Muscle of leg (tissue), 11 donors: Measurements from ENCODE around the gene LTBP2. TPM values are rescaled to one million over a fixed set of nuclear protein-coding genes. Genes with fewer than 3 reads are reported as not detected.

Experiments used
- DNase-seq: peaks from one replicate; pipeline ENCODE4 v3.0.0; 2013
- H3K27ac ChIP-seq: one replicate; pipeline ENCODE4 v1.5.1; 2013; ENCODE audit warnings: mild to moderate bottlenecking, low read length, control low read depth
- H3K27me3 ChIP-seq: one replicate; pipeline ENCODE4 v1.6.1; 2013; ENCODE audit warnings: low read length; ENCODE audit not compliant: control insufficient read depth, insufficient read depth
- H3K36me3 ChIP-seq: one replicate; pipeline ENCODE4 v1.6.1; 2013; ENCODE audit warnings: low read length; ENCODE audit not compliant: control insufficient read depth, insufficient read depth
- H3K4me1 ChIP-seq: one replicate; pipeline ENCODE4 v1.6.1; 2013; ENCODE audit warnings: low read length; ENCODE audit not compliant: control insufficient read depth, insufficient read depth
- H3K4me3 ChIP-seq: one replicate; pipeline ENCODE4 v1.5.1; 2013; ENCODE audit warnings: low read length, control low read depth
- H3K9me3 ChIP-seq: replicated peaks from 2 replicates; pipeline ENCODE4 v1.6.1; 2013; ENCODE audit warnings: low read depth, low read length; ENCODE audit not compliant: control insufficient read depth
- WGBS: methylation state at CpG from one replicate; pipeline ENCODE4 v1.1.5; 2013; ENCODE audit warnings: missing lambda C conversion rate; ENCODE audit not compliant: insufficient coverage; 5-methylcytosine and 5-hydroxymethylcytosine counted together
- polyA plus RNA-seq, 8 donors: library from polyadenylated mRNA; unstranded; fragments of 120-200 nt; gene quantifications; one replicate each; pipeline versions ENCODE4 v1.2.1 to v1.2.3, GENCODE V29; 2013; ENCODE audit warnings: inconsistent platforms in 1 of 8, low replicate concordance in 1 of 8; ENCODE audit not compliant: insufficient read length in 8 of 8, insufficient read depth in 1 of 8
- total RNA-seq: library from RNA; stranded (reverse); fragments of 120-200 nt; gene quantifications from one replicate; pipeline ENCODE4 v1.2.4, GENCODE V29; 2013

LTBP2 gene
- total and polyA plus RNA-seq, 9 donors, result 4.9 to 19.2 (median 10.4) TPM

- H3K4me3 ChIP-seq, result no peak overlapping the region
- no peaks in the 10 kb centered on the region for H3K36me3 ChIP-seq
- no peak overlapping the region for H3K27ac ChIP-seq
- H3K4me1 ChIP-seq, result peaks cover 64% of the 10 kb centered on the region
- peak; percentile 72 for DNase-seq
- H3K27me3 ChIP-seq, result no peaks in the 10 kb centered on the region
- no peaks in the 10 kb centered on the region for H3K9me3 ChIP-seq
- 40% methylated on average over 1 of the region's 1 CpG for WGBS
These were observed 26.9 kb upstream of the LTBP2 start for GRCh38 chr14:74638966-74639365.

GRCh38 chr14:74638066-74638465 is 26.0 kb upstream of the LTBP2 start:
- no peak for DNase-seq
- Histone ChIP-seq H3K27ac (no peak overlapping the region), H3K27me3 (no peaks in the 10 kb centered on the region), H3K4me3 (no peak overlapping the region), H3K36me3 (no peaks in the 10 kb centered on the region), H3K4me1 (peaks cover 64% of the 10 kb centered on the region), H3K9me3 (no peaks in the 10 kb centered on the region)
- WGBS, result 44% methylated on average over 6 of the region's 7 CpGs

- no peaks in the 10 kb centered on the region for H3K9me3 ChIP-seq
- no peak overlapping the region for H3K27ac ChIP-seq
- 0% methylated on average over 1 of the region's 3 CpGs for WGBS
- H3K4me1 ChIP-seq, result peaks cover 61% of the 10 kb centered on the region
- H3K4me3 ChIP-seq, result no peak overlapping the region
- no peaks in the 10 kb centered on the region for H3K27me3 ChIP-seq
- DNase-seq, result no peak
- no peaks in the 10 kb centered on the region for H3K36me3 ChIP-seq
These were observed 25.1 kb upstream of the LTBP2 start for GRCh38 chr14:74637178-74637550.

GRCh38 chr14:74636424-74637177 is 24.6 kb upstream of the LTBP2 start:
- WGBS, result 40% methylated on average over 1 of the region's 10 CpGs
- Histone ChIP-seq H3K27ac (no peak overlapping the region), H3K27me3 (no peaks in the 10 kb centered on the region), H3K4me1 (peaks cover 61% of the 10 kb centered on the region), H3K9me3 (no peaks in the 10 kb centered on the region), H3K36me3 (no peaks in the 10 kb centered on the region), H3K4me3 (no peak overlapping the region)
- no peak for DNase-seq

GRCh38 chr14:74635847-74636246 is 23.8 kb upstream of the LTBP2 start:
- 10% methylated on average over 1 of the region's 3 CpGs for WGBS
- DNase-seq, result no peak
- H3K36me3 ChIP-seq, result no peaks in the 10 kb centered on the region
- no peak overlapping the region for H3K27ac ChIP-seq
- no peaks in the 10 kb centered on the region for H3K27me3 ChIP-seq
- H3K9me3 ChIP-seq, result no peaks in the 10 kb centered on the region
- no peak overlapping the region for H3K4me3 ChIP-seq
- peaks cover 61% of the 10 kb centered on the region for H3K4me1 ChIP-seq

GRCh38 chr14:74634964-74635363 is 22.9 kb upstream of the LTBP2 start:
- Histone ChIP-seq H3K4me1 (peaks cover 60% of the 10 kb centered on the region), H3K9me3 (no peaks in the 10 kb centered on the region), H3K4me3 (no peak overlapping the region), H3K36me3 (no peaks in the 10 kb centered on the region), H3K27me3 (no peaks in the 10 kb centered on the region), H3K27ac (peak overlapping the region; percentile 31)
- DNase-seq, result peak; percentile 95
- WGBS, result 0% methylated on average over 1 of the region's 2 CpGs

- no CpG with 5 or more reads among the region's 1 CpG for WGBS
- no peaks in the 10 kb centered on the region for H3K9me3 ChIP-seq
- H3K36me3 ChIP-seq, result no peaks in the 10 kb centered on the region
- H3K4me1 ChIP-seq, result peaks cover 60% of the 10 kb centered on the region
- H3K27ac ChIP-seq, result peak overlapping the region; percentile 31
- H3K4me3 ChIP-seq, result no peak overlapping the region
- no peak for DNase-seq
- no peaks in the 10 kb centered on the region for H3K27me3 ChIP-seq
These were observed 22.4 kb upstream of the LTBP2 start for GRCh38 chr14:74634481-74634880.

GRCh38 chr14:74630881-74631690 is 19.0 kb upstream of the LTBP2 start:
- Histone ChIP-seq H3K27ac (no peak overlapping the region), H3K27me3 (no peaks in the 10 kb centered on the region), H3K36me3 (no peaks in the 10 kb centered on the region), H3K4me3 (no peak overlapping the region), H3K4me1 (peaks cover 36% of the 10 kb centered on the region), H3K9me3 (no peaks in the 10 kb centered on the region)
- WGBS, result 49% methylated on average over 13 of the region's 15 CpGs
- peak; percentile 78 for DNase-seq

GRCh38 chr14:74628418-74628817 is 16.4 kb upstream of the LTBP2 start:
- Histone ChIP-seq H3K4me3 (no peak overlapping the region), H3K4me1 (peaks cover 16% of the 10 kb centered on the region), H3K36me3 (no peaks in the 10 kb centered on the region), H3K27me3 (no peaks in the 10 kb centered on the region), H3K27ac (no peak overlapping the region), H3K9me3 (no peaks in the 10 kb centered on the region)
- 82% methylated on average over 5 of the region's 5 CpGs for WGBS
- DNase-seq, result no peak

GRCh38 chr14:74627076-74627475 is 15.0 kb upstream of the LTBP2 start:
- peaks cover 15% of the 10 kb centered on the region for H3K4me1 ChIP-seq
- WGBS, result 76% methylated on average over 5 of the region's 8 CpGs
- H3K27me3 ChIP-seq, result no peaks in the 10 kb centered on the region
- H3K4me3 ChIP-seq, result no peak overlapping the region
- DNase-seq, result no peak
- H3K27ac ChIP-seq, result no peak overlapping the region
- H3K36me3 ChIP-seq, result no peaks in the 10 kb centered on the region
- no peaks in the 10 kb centered on the region for H3K9me3 ChIP-seq
